ENCODE results near the gene OR8G5.
"Not testable (repeated sequence)": the region's sequence is repeated elsewhere in the genome, so short reads cannot be mapped to it uniquely, and the experiment has no call there.

Gene OR8G5, protein sequence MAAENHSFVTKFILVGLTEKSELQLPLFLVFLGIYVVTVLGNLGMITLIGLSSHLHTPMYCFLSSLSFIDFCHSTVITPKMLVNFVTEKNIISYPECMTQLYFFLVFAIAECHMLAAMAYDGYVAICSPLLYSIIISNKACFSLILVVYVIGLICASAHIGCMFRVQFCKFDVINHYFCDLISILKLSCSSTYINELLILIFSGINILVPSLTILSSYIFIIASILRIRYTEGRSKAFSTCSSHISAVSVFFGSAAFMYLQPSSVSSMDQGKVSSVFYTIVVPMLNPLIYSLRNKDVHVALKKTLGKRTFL

DNA sequence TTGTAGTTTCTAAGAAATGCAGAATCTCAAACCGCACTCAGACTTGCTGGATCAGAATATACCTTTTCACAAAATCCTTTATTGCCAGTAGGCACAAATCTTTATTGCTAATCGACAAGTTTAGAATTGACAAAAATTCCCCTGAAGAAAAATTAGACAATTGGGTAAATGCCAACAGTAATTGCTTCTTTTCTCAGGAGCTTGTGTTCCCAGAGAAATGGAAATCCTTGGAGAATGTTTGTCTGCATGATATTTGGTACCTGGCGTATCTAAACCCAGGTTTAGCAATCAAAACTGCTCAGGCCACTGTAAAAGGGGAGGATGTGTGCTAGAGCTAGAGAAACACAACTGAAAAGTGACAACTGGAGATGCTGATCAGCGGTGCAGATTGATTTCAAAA lies at the start of gene OR8G5:
Gene OR8G5, plus strand, starts transcription at position 301 of the 400 bp plus-strand sequence. CDS start 8,556 bp downstream, outside the sequence.
- DNase-seq: no peak

DNA sequence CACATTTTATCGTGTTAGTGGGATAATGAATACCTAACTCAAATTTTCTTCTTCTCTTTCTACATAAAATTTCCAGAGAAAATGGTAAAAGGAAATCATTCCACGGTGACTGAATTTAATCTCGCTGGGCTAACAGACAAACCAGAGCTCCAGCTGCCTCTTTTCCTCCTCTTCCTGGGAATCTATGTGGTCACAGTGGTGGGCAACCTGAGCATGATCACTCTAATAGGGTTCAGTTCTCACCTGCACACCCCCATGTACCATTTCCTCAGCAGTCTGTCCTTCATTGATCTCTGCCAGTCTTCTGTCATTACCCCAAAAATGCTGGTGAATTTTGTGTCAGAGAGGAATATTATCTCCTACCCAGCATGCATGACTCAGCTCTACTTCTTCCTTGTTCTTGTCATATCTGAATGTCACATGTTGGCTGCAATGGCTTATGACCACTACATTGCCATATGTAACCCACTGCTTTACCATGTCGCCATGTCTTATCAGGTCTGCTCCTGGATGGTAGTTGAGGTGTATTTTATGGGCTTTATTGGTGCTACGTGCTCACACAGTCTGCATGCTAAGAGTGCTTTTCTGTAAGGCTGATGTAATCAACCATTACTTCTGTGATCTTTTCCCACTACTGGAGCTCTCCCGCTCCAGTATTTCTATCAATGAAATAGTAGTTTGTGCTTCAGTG lies 48.9 kb upstream of the OR8G5 start:
- DNase-seq: no peak

DNA sequence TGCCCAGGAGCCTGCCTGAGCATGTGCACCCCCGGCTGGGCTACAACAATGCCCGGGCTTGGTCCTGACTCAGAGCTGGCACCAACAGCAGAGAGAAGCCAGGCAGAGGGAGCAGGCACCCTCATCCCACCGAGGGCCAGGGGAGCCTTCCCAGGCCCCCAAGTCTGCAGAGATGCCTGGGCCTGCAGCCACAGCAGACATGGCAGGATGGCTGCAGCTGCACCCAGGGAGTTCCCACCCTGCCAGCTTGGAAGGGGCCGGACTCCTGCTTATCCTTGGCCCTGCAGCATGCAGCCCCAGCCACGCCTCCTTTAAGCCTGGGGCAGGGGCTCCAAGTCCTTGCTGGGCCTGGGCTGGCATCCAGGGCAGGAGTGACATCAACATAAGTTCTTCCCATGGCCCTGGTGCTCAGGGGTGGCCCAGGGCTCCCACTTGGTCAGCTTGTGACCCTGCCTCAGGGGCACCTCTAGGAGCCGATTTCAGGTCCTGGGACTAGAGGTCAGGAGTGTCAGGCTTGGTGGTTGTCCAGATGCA lies 46.3 kb upstream of the OR8G5 start:
- DNase-seq: no peak

DNA sequence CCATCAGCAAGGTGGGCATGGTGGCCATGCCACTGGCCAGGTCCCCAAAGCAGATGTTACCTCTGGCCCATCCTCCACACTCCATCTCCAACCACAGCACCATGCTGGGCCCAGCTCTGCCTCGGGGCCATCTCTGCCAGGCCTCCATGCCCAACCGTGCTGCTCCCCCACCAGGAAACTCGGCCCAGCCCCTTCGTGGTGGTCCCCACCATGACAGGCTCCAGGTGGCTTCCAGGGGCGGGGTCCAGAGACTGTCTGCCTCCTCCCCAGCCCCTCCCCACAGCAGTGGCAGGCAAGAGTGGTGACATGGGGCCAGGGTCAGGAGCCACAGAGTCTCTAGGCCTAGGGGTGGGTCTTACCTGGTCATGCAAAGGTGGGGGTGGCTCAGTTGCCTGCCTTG lies 45.8 kb upstream of the OR8G5 start:
- no peak for DNase-seq

DNA sequence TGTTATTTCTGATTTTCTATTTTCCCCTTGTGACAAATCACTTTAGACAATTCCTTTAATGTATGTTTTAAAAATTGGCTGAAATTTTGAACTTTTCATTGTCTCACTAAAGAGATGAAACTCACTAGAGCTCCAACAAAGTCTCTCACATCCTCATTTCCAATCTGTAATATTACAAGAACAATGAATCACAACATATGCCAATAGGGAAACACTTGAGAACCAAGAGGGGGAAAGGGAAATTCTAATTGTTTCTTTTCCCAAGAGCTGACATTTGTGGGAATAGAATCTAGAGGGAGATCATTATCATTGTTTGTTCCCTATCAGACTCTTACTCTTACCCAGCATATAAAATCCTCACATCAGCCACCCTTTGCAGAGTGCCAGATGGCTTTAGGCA lies 44.9 kb upstream of the OR8G5 start:
- DNase-seq: no peak

DNA sequence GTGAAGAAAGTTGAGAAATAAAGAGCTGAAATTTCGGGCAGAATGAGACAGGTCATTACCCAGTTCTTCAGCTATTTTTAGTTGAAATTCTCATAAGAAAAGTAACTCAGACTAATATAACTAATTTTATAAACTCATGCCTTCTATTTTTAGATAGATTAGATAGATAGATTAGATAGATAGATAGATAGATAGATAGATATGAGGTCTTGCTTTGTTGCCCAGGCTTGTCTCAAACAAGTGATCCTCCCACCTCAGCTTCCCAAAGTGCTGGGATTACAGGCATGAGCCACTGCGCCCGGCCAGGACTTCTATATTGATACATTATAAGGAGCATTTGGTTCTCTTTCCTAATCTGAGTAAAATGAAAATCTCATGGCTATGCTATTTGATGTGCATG lies 42.1 kb upstream of the OR8G5 start:
- no peak for DNase-seq

DNA sequence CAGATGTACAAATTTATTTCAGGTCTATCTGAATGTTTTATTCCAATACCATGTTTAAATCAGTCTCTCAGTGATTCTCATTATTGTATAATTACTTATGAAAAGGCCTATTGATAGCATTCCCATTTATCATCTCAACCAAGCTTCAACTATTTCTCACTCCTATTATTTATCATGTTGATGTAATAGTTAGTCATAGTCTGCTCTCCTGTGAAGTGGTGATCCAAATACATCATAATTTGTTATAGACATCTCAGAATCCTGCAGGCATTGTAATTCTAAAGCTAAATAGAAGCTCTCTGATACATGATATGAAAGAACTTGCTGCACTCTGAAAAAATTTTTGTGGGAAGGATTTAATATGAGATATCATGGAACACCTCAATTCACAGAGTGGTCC lies 37.0 kb upstream of the OR8G5 start:
- DNase-seq: no peak

DNA sequence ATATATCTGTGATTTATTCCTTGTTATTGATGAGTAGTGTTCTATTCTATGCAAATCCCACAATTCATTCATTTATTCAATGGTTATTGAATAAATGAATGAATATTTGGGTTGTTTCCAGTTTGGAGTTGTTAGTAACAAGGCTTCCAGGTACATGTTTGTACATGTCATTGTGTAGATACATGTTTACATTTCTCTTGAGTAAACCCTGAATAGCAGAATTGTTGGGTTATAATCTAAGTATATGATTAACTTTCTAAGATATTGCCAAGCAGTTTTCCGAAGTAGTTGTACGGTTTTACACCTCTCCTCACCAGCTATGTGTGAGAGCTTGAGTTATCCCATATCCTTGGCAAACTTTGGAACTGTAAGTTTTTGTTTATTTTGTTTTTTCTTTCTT lies 33.8 kb upstream of the OR8G5 start:
- DNase-seq: no peak

DNA sequence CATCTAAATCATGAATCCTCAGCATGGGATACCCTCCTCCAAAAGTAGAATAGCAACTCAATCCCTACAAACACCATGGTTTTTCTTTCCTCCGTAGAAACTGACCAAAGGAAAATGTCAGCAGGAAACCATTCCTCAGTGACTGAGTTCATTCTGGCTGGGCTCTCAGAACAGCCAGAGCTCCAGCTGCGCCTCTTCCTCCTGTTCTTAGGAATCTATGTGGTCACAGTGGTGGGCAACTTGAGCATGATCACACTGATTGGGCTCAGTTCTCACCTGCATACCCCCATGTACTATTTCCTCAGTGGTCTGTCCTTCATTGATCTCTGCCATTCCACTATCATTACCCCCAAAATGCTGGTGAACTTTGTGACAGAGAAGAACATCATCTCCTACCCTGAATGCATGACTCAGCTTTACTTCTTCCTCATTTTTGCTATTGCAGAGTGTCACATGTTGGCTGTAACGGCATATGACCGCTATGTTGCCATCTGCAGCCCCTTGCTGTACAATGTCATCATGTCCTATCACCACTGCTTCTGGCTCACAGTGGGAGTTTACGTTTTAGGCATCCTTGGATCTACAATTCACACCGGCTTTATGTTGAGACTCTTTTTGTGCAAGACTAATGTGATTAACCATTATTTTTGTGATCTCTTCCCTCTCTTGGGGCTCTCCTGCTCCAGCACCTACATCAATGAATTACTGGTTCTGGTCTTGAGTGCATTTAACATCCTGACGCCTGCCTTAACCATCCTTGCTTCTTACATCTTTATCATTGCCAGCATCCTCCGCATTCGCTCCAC lies 31.4 kb upstream of the OR8G5 start:
- not testable (repeated sequence) for DNase-seq

DNA sequence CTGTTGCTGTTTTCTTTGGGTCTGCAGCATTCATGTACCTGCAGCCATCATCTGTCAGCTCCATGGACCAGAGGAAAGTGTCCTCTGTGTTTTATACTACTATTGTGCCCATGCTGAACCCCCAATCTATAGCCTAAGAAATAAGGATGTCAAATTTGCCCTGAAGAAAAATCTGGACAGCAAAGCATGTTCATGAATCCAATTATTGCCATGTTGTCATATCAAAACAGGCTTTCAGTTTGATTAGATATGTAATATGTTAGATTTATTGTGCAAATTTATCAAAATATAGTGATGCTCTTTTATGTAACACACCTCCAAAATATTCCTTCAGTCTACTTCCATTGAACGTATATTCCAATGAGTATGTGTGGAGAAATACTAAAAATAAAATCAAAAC lies 30.7 kb upstream of the OR8G5 start:
- DNase-seq: no peak

DNA sequence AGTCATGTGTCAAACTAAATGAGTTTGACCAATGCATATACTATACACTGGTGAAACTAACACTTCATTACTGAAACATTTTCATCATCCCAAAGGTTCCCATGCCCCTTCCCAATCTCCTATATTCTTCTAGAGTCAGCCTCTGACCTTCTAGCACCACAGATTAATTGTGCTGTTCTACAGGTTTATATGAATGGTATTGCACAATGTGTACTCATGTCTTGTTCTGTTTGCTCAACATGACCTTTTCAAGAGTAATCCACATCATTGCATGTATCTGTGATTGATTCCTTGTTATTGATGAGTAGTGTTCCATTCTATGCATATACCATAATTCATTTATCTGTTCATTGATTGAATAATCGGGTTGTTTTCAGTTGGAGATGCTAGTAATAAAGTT lies 22.8 kb upstream of the OR8G5 start:
- no peak for DNase-seq

DNA sequence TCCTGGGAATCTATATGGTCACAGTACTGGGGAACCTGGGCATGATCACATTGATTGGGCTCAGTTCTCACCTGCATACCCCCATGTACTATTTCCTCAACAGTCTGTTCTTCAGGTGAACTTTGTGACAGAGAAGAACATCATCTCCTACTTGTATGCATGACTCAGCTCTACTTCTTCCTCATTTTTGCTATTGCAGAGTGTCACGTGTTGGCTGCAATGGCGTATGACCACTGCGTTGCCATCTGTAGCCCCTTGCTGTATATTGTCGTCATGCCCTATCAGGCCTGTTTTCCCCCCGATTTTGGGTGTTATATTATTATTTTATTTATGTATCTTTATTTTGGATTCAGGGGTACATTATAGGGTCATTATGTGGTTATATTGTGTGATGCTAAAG lies 17.7 kb upstream of the OR8G5 start:
- DNase-seq: no peak

DNA sequence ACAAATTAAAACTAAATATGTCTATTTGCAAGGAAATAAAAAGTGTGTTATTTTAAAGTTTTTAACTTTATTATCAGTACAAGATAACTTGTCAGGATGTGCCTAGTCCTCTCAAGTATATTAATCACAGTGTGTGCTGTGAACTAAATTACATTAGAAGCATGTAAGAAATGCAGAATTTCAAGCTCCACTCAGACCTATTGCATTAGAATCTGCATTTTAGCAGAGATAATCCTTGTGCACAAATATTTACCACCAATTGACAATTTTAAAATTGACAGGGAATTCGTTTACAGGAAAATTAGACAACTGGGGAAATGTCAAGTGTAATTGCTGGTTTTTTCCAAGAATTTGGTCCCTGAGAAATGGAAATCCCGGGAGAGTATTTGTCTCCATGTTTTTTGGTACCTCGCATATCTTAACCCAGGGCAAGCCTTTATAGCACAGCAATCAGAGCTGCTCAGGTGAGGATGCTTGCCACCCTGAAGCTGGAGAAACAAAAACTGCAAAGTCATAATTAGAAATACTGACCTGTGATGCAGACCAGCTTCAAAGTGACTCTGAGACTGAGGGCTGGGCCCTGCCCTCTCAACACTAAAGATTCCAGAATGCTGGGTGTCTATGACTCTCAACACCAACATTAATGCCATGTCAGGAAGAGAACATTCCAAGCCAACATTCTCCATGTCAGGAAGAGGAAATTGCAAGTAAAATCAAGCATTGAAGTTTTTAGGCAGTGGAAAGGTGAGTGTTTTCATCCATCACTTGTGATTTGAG lies 15.4 kb upstream of the OR8G5 start, which contains the start of gene OR8G1:
Gene OR8G1, plus strand, starts transcription at position 475 of the 777 bp plus-strand sequence. CDS start 8,581 bp downstream, outside the sequence.
- DNase-seq: no peak

DNA sequence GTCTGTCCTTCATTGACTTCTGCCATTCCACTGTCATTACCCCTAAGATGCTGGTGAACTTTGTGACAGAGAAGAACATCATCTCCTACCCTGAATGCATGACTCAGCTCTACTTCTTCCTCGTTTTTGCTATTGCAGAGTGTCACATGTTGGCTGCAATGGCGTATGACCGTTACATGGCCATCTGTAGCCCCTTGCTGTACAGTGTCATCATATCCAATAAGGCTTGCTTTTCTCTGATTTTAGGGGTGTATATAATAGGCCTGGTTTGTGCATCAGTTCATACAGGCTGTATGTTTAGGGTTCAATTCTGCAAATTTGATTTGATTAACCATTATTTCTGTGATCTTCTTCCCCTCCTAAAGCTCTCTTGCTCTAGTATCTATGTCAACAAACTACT lies 6.3 kb upstream of the OR8G5 start:
- not testable (repeated sequence) for DNase-seq

DNA sequence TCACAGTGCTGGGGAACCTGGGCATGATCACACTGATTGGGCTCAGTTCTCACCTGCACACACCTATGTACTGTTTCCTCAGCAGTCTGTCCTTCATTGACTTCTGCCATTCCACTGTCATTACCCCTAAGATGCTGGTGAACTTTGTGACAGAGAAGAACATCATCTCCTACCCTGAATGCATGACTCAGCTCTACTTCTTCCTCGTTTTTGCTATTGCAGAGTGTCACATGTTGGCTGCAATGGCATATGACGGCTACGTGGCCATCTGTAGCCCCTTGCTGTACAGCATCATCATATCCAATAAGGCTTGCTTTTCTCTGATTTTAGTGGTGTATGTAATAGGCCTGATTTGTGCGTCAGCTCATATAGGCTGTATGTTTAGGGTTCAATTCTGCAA lies 8.9 kb downstream of the OR8G5 start:
- not testable (repeated sequence) for DNase-seq

DNA sequence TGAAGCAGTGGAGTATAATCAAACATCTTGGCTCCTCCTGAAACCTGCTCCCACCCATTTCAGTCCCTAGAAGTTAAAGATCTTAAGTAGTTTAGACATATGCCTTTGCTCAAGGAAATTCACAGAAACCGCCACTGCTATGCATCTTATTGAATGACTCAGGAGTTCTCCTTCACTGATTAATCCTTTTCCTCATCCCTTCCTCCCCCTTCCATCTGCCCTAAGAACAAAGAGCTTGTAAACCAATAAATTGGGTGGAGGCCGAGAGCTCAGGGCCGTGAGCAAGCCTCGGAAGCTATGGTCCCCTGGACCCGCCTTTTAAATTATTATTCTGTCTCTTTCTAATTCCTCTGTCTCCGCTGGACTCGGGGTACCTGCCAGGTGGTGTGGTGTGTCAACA lies 14.7 kb downstream of the OR8G5 start:
- DNase-seq: not testable (repeated sequence)

DNA sequence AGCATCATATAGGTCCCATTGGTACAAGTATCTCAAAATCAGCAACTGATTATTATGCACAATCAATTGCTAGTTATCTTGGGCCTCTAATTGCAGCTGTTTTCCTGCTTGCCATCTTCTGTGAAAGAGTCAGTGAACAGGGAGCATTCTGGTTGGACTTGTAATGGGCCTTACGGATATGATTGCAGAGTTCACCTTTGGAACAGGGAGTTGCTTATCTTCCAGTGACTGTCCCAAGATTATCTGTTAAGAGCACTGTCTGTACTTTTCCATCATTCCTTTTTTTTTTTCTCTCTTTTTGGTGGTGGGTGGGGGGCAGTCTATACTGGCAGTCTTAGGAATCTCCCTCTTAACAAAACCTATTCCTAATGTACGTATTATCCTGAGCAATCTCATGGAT lies 17.8 kb downstream of the OR8G5 start:
- DNase-seq: no peak

DNA sequence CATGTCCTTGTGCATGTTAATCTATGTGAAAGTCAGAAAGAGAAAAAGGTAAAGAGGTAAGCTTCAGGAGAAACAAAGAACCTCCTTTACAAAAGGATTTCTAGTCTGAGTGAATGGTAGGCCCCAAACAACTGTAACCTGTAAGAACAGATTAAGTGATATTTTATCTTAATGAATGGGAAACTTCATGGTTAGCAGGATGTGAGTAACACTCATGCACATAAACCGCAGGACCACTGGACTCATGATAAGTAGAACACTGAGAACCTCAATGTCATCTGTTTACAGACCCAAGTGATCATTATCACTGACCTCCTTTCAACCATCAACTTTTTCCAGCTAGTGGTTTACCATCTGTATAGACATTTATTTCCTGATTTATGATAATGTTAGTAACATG lies 19.9 kb downstream of the OR8G5 start:
- no peak for DNase-seq

DNA sequence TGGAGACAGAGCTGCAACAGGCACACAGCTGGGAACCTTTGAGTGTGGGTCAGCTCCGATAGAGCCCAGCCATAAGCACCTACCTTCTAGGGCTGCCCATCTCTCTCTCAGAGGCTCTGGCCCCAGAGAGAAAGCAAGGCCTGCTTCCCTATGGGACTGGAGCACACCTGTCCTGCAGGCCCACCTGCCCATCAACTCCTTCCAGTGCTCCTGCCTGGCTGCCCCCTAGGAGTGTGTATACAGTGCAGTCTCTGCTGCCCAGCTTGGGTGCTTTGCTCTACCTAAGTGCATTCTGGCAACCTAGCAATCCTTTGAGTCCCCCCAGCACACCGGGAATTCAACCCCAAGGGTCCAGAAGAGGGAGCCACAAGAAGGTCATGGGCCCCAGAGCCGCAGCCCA lies 21.0 kb downstream of the OR8G5 start:
- no peak for DNase-seq

DNA sequence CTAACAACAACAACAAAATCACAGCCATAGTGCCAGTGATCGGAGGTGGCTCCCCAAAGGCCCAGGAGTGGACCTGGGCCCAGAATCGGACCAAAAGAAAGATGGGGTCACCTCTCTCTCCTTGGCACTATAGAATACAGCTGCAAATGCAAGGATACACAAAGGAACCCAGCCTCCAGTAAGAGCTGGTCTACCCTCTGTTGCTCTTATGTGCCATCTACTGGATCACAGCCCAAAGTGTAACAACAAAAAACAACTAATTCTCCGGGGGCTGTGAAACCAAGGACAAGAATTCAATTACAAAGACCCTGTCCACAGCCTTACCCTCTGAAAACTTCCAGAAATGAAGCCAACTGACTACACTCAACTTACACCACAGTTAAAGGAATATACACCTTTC lies 21.6 kb downstream of the OR8G5 start:
- DNase-seq: no peak

DNA sequence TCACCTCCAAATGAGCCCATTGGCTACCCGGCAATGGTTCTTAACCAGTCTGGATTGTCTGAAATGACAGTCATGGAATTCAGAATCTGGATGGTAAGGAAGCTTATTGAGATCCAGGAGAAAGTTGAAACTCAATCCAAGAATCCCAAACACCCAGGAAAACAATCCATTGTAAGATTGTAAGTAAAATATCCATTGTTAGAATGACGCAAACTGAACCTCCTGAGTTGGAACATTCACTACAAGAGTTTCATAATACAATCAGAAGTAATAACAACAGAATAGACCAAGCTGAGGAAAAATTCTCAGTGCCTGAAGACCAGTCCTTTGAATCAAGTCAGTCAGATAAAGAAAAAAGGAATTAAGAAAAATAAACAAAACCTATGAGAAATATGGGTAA lies 22.1 kb downstream of the OR8G5 start:
- no peak for DNase-seq

DNA sequence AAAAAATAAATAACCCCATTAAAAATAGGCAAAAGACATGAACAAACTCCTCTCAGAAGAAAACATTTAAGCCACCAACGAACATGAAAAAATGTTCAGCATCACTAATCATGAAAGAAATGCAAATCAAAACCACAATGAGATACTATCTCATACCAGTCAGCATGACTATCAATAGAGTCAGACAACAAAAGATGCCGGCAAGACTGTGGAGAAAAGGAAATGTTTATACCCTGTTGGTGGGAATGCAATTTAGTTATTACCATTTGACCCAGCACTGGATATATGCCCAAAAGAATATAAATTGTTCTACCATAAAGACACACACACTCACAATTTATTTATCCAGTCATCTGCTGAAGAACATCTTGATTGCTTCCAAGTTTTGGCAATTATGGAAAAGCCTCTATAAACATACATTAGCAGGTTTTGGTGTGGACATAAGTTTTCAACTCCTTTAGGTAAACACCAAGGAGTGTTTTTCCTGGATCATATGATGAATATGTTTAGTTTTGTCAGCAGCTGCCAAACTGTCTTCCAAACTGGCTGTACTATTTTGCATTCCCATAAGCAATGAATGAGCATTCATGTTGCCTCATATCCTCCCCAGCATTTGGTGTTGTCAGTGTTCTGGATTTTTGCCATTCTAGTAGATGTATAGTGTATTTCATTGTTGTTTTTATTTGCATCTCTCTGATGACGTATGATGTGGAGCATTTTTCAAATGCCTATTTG lies 29.6 kb downstream of the OR8G5 start:
- DNase-seq: no peak
